Measurements from ENCODE around the gene ADPRHL1.

DNA sequence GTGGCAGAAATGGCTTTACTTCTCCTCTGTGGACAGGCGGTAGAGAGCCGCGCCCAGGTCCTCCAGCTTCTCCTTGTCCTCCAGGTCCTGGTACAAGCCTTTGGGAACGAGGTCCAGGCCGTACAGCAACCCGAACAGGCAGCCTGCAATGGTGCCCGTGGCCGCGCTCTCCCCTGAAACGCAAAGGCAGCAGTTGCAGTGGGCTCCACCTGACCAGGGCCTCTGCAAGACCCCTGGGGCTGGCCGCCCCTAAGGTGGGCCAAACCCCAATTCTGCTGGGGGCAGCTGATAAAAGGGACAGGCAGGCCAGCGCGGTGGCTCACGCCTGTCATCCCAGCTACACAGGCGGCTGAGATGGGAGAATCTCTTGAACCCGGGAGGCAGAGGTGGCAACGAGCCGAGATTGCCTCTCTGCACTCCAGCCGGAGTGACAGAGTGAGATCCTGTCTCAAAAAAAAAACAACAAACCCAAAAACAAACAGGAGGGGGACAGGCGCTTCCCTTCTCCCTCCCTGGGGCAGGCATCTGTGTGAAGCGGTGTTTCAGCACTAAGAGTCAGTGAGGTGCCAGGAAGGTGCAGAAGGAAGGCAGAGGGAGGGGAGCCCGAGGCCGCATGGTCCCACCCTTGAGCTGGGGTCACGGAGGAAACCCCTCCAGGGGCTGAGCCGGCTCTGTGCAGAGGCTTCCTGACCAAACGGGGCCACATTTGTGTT lies 30.3 kb downstream of the ADPRHL1 start:
- TF ChIP-seq POU2F2 (IDR thresholded peaks at IDR 0.05; ENCODE audit: low read depth, low read length) (no peak), SPI1 (IDR thresholded peaks at IDR 0.05; ENCODE audit: low read depth, low read length) (no peak)
